ENCODE measurements around the gene GNAT3. TPM values are rescaled to one million over a fixed set of nuclear protein-coding genes. Genes with fewer than 3 reads are reported as not detected.

GNAT3 gene
- total RNA-seq, 1 experiment from 2014 or later = not detected

DNA sequence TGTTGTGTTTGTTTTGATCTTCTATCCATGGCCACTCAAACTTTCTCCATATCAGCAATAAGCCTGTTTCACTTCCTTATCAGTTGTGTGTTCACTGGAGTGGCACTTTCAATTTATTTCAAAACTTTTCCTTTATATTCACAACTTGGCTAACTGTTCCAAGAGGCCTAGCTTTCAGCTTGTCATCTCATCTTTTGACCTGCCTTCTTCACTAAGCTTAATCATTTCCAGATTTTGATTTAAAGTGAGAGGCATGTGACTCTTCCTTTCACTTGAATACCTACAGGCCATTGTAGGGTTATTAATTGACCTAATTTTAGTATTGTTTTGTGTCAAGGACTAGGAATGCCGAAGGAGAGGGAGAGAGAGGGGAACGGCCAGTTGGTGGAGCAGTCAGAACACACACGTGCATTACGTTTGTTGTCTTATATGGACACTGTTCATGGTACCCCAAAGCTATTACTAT lies 5.5 kb upstream of the GNAT3 start:
- POLR2A ChIA-PET = no interaction called here
- H3K4me1 Mint-ChIP-seq (ENCODE audit: low read depth, unreplicated experiment) = peaks cover 5% of the 10 kb centered on the region
- Histone ChIP-seq H3K4me3 (ENCODE audit: low read depth, low read length) (no peak overlapping the region), H3K36me3 (ENCODE audit: control insufficient read depth, insufficient read depth, low read length) (no peaks in the 10 kb centered on the region), H3K4me1 (no peaks in the 10 kb centered on the region), H3K27me3 (replicated peaks; ENCODE audit: control insufficient read depth, insufficient read depth, low read length) (no peaks in the 10 kb centered on the region), H3K9me3 (no peaks in the 10 kb centered on the region)
- H3K27me3 Mint-ChIP-seq (ENCODE audit: insufficient read depth, unreplicated experiment) = no peaks in the 10 kb centered on the region
- CTCF ChIA-PET = no interaction called here
- H3K36me3 Mint-ChIP-seq (ENCODE audit: insufficient read depth, unreplicated experiment) = no peaks in the 10 kb centered on the region
- TF ChIP-seq, protein P1, sequence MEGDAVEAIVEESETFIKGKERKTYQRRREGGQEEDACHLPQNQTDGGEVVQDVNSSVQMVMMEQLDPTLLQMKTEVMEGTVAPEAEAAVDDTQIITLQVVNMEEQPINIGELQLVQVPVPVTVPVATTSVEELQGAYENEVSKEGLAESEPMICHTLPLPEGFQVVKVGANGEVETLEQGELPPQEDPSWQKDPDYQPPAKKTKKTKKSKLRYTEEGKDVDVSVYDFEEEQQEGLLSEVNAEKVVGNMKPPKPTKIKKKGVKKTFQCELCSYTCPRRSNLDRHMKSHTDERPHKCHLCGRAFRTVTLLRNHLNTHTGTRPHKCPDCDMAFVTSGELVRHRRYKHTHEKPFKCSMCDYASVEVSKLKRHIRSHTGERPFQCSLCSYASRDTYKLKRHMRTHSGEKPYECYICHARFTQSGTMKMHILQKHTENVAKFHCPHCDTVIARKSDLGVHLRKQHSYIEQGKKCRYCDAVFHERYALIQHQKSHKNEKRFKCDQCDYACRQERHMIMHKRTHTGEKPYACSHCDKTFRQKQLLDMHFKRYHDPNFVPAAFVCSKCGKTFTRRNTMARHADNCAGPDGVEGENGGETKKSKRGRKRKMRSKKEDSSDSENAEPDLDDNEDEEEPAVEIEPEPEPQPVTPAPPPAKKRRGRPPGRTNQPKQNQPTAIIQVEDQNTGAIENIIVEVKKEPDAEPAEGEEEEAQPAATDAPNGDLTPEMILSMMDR (IDR thresholded peaks at IDR 0.05; ENCODE audit: insufficient read depth in 1 of 2, low read depth in 1 of 2, low read length in 1 of 2, severe bottlenecking in 1 of 2, unreplicated experiment in 1 of 2) = no peak
- BruUV-seq (replicated peaks) = no TSS peak
- intact Hi-C loops (cut with micrococcal nuclease; ENCODE audit: unreplicated experiment) = loop anchor here (5.0 kb wide), 1 partner anchor 95 kb away; no protein-coding TSS in a partner anchor
- H3K4me3 Mint-ChIP-seq (ENCODE audit: unreplicated experiment) = no peak overlapping the region
- H3K27ac Mint-ChIP-seq (ENCODE audit: unreplicated experiment) = no peak overlapping the region
- no peaks in the 10 kb centered on the region for H3K9me3 Mint-ChIP-seq (ENCODE audit: unreplicated experiment)
- DNase-seq = no peak

DNA sequence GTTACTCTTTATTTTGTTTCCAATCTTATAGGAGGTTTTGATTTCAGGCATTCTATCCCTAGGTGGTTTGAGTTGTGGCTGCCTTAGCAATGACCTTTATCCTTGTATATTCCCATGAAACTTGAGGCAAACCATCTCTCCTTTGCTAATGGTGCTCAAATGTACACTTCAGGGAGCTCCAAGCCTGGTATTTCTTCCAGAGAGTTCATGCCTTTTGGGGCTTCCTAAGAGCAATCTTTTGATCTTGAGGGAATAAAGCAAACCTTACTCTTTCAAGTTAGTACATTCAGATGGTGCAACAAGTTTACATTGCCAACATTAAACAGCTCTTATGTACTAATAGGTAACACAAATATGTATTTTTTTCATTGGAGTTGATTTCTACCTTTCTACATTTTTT lies 3.4 kb upstream of the GNAT3 start:
- Histone ChIP-seq H3K9me3 (no peaks in the 10 kb centered on the region), H3K27me3 (replicated peaks; ENCODE audit: control insufficient read depth, insufficient read depth, low read length) (no peaks in the 10 kb centered on the region), H3K36me3 (ENCODE audit: control insufficient read depth, insufficient read depth, low read length) (no peaks in the 10 kb centered on the region), H3K4me1 (no peaks in the 10 kb centered on the region), H3K4me3 (ENCODE audit: low read depth, low read length) (no peak overlapping the region)
- POLR2A ChIA-PET = no interaction called here
- DNase-seq = no peak
- Mint-ChIP-seq H3K4me3 (ENCODE audit: unreplicated experiment) (no peak overlapping the region), H3K36me3 (ENCODE audit: insufficient read depth, unreplicated experiment) (no peaks in the 10 kb centered on the region), H3K27me3 (ENCODE audit: insufficient read depth, unreplicated experiment) (no peaks in the 10 kb centered on the region), H3K9me3 (ENCODE audit: unreplicated experiment) (no peaks in the 10 kb centered on the region), H3K4me1 (ENCODE audit: low read depth, unreplicated experiment) (peaks cover 5% of the 10 kb centered on the region), H3K27ac (ENCODE audit: unreplicated experiment) (no peak overlapping the region)
- CTCF ChIA-PET = no interaction called here
- intact Hi-C loops (cut with micrococcal nuclease; ENCODE audit: unreplicated experiment) = loop anchor here (5.0 kb wide), 1 partner anchor 97 kb away; no protein-coding TSS in a partner anchor
- TF ChIP-seq, protein P1 (IDR thresholded peaks at IDR 0.05; ENCODE audit: insufficient read depth in 1 of 2, low read depth in 1 of 2, low read length in 1 of 2, severe bottlenecking in 1 of 2, unreplicated experiment in 1 of 2) = no peak
- no TSS peak for BruUV-seq (replicated peaks)

DNA sequence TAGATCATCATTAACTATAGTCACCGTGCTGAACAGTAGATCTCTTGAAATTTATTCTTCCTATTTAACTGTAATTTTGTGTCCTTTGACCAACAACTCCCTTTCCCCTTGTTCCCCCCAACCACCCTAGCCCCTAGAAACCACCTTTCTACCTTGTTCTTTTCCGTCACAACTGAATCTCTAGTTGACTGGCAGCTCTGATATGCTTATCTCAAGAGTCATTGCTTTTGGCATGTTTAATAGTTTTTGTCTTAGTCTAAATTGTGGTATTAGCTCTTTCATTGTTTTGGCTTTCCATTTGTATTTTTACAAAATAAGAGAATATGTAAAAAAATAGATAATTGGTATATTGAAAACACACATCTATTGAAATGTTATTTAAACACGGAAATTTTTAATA lies 1.8 kb downstream of the GNAT3 start:
- no peaks in the 10 kb centered on the region for H3K9me3 Mint-ChIP-seq (ENCODE audit: unreplicated experiment)

More for the DNA sequence above, 1.8 kb downstream of the GNAT3 start:
- Histone ChIP-seq H3K4me1 (no peaks in the 10 kb centered on the region), H3K36me3 (ENCODE audit: control insufficient read depth, insufficient read depth, low read length) (no peaks in the 10 kb centered on the region), H3K9me3 (no peaks in the 10 kb centered on the region), H3K4me3 (ENCODE audit: low read depth, low read length) (no peak overlapping the region), H3K27me3 (replicated peaks; ENCODE audit: control insufficient read depth, insufficient read depth, low read length) (no peaks in the 10 kb centered on the region)
- BruUV-seq (replicated peaks) = no TSS peak
- POLR2A ChIA-PET = no interaction called here
- DNase-seq = no peak
- CTCF ChIA-PET = no interaction called here
- H3K27me3 Mint-ChIP-seq (ENCODE audit: insufficient read depth, unreplicated experiment) = peaks cover 8% of the 10 kb centered on the region
- no peaks in the 10 kb centered on the region for H3K4me1 Mint-ChIP-seq (ENCODE audit: low read depth, unreplicated experiment)
- TF ChIP-seq, protein P1 (IDR thresholded peaks at IDR 0.05; ENCODE audit: insufficient read depth in 1 of 2, low read depth in 1 of 2, low read length in 1 of 2, severe bottlenecking in 1 of 2, unreplicated experiment in 1 of 2) = no peak
- peaks cover 2% of the 10 kb centered on the region for H3K36me3 Mint-ChIP-seq (ENCODE audit: insufficient read depth, unreplicated experiment)
- H3K4me3 Mint-ChIP-seq (ENCODE audit: unreplicated experiment) = no peak overlapping the region
- intact Hi-C loops (cut with micrococcal nuclease; ENCODE audit: unreplicated experiment) = loop anchor here (5.0 kb wide), 1 partner anchor 152 kb away; no protein-coding TSS in a partner anchor
- no peak overlapping the region for H3K27ac Mint-ChIP-seq (ENCODE audit: unreplicated experiment)
